ENCODE data around the gene RIMS4.

RIMS4 gene

DNA sequence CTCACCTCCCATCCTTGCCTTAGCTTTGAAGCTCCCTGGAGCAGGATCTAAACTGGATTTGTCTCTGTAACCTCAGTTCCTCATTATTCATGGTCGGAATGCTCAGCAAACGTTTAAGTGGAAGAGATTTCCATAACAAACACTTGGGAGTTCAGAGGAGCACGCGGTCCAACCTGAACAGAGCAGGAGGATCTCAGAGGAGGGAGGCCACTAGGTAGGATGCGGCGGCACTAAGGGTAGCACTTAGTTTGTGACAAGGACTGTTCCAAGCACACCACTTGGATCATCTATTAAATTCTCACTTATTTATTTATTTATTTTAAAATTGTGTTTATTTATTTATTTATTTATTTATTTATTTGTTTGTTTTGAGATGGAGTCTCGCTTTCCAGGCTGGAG lies 108.5 kb downstream of the RIMS4 start:
- TF ChIP-seq CTCF (IDR thresholded peaks at IDR 0.05; ENCODE audit: low read depth, low read length) (no peak), EZH2phosphoT487 (IDR thresholded peaks at IDR 0.05; ENCODE audit: low read depth) (no peak)
- no peak overlapping the region for H3K4me3 ChIP-seq (ENCODE audit: low read length)
- no peaks in the 10 kb centered on the region for H3K9me3 ChIP-seq (ENCODE audit: insufficient read depth, low read length)
- H3K4me1 ChIP-seq (ENCODE audit: low read length), result 0 out of 2 replicates have a peak, but pooled peaks cover 4% of the 10 kb centered on the region
- H2AFZ ChIP-seq (ENCODE audit: low read depth, low read length), result no peak overlapping the region
- no peak overlapping the region for H3K4me2 ChIP-seq (ENCODE audit: low read length)
- H3K79me2 ChIP-seq (ENCODE audit: low read length), result no peaks in the 10 kb centered on the region
- no peak overlapping the region for H3K27ac ChIP-seq (ENCODE audit: low read length)
- H4K20me1 ChIP-seq (ENCODE audit: insufficient read depth, low read length), result no peaks in the 10 kb centered on the region
- H3K27me3 ChIP-seq (ENCODE audit: low read depth, low read length), result peaks cover 13% of the 10 kb centered on the region
- no peaks in the 10 kb centered on the region for H3K36me3 ChIP-seq (replicated peaks; ENCODE audit: low read depth, low read length)
- H3K9ac ChIP-seq (ENCODE audit: low read length), result no peak overlapping the region

All from OCI-LY3 (cell line).